ENCODE results near the gene SMIM8.
"Not testable (repeated sequence)": the region's sequence is repeated elsewhere in the genome, so short reads cannot be mapped to it uniquely, and the experiment has no call there.

Gene SMIM8

DNA sequence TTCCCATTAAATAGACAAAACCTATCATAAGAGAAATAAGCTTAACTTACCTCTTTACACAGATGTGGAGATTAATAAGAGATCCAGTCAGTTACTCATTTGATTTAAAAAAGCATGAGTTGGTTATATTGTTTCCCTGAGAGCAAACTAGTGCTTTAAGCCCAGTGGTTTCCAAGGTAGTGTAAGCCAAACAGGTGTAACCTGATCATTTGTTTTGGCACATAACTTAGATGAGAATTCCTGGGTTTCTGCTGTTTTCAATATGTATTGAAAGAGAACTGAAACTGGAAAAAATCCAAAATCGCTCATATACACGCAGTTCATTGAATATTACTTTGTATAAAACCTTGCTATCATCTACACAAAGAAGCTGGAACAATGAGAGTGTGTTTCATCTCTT, 30.5 kb upstream of the SMIM8 start:
- DNase-seq: no peak
- no peak overlapping the region for H3K4me3 ChIP-seq
- H3K9me3 ChIP-seq: no peaks in the 10 kb centered on the region
- no peaks in the 10 kb centered on the region for H3K27me3 ChIP-seq
- H3K36me3 ChIP-seq: no peaks in the 10 kb centered on the region
- H3K27ac ChIP-seq: no peak overlapping the region
- H3K4me1 ChIP-seq: no peaks in the 10 kb centered on the region
- TF ChIP-seq, protein P1, sequence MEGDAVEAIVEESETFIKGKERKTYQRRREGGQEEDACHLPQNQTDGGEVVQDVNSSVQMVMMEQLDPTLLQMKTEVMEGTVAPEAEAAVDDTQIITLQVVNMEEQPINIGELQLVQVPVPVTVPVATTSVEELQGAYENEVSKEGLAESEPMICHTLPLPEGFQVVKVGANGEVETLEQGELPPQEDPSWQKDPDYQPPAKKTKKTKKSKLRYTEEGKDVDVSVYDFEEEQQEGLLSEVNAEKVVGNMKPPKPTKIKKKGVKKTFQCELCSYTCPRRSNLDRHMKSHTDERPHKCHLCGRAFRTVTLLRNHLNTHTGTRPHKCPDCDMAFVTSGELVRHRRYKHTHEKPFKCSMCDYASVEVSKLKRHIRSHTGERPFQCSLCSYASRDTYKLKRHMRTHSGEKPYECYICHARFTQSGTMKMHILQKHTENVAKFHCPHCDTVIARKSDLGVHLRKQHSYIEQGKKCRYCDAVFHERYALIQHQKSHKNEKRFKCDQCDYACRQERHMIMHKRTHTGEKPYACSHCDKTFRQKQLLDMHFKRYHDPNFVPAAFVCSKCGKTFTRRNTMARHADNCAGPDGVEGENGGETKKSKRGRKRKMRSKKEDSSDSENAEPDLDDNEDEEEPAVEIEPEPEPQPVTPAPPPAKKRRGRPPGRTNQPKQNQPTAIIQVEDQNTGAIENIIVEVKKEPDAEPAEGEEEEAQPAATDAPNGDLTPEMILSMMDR (IDR thresholded peaks at IDR 0.05): no peak
- intact Hi-C loops (cut with DNase I; ENCODE audit: low total_unique reads): no loop called here

DNA sequence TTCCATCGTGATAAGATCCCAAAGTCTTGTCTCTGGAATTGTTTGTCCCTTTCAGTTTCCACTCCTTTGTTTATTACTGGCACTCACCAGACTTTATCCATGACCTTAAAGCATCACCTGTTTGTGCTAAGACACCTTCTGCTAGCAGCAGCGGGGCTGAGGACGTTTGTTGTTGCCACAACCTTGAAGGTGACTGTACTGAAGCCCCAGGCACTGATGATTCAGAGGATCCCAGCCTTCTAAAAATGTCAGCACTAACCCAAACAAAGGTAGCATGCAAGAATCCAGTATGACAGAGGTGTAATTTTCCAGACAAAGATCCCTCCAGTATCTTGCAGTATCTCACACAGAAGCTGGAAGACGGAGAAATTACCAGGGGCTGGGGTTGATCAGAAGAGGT, 28.9 kb upstream of the SMIM8 start:
- TF ChIP-seq, protein P1 (IDR thresholded peaks at IDR 0.05): no peak
- no peak for DNase-seq
- Histone ChIP-seq H3K27me3 (no peaks in the 10 kb centered on the region), H3K4me1 (no peaks in the 10 kb centered on the region), H3K27ac (no peak overlapping the region), H3K4me3 (no peak overlapping the region), H3K9me3 (no peaks in the 10 kb centered on the region), H3K36me3 (no peaks in the 10 kb centered on the region)
- intact Hi-C loops (cut with DNase I; ENCODE audit: low total_unique reads): no loop called here

GRCh38 chr6:87297119-87297518, 25.3 kb upstream of the SMIM8 start:
- Histone ChIP-seq H3K4me3 (no peak overlapping the region), H3K9me3 (no peaks in the 10 kb centered on the region), H3K4me1 (no peaks in the 10 kb centered on the region), H3K36me3 (no peaks in the 10 kb centered on the region), H3K27ac (no peak overlapping the region), H3K27me3 (no peaks in the 10 kb centered on the region)
- intact Hi-C loops (cut with DNase I; ENCODE audit: low total_unique reads): no loop called here
- TF ChIP-seq, protein P1 (IDR thresholded peaks at IDR 0.05): no peak
- DNase-seq: no peak

- intact Hi-C loops (cut with DNase I; ENCODE audit: low total_unique reads); H3K27ac ChIP-seq; DNase-seq; H3K4me1 ChIP-seq; H3K4me3 ChIP-seq; H3K27me3 ChIP-seq; H3K36me3 ChIP-seq; H3K9me3 ChIP-seq: not testable (repeated sequence)
These were observed 21.1 kb upstream of the SMIM8 start for GRCh38 chr6:87301277-87301676.

DNA sequence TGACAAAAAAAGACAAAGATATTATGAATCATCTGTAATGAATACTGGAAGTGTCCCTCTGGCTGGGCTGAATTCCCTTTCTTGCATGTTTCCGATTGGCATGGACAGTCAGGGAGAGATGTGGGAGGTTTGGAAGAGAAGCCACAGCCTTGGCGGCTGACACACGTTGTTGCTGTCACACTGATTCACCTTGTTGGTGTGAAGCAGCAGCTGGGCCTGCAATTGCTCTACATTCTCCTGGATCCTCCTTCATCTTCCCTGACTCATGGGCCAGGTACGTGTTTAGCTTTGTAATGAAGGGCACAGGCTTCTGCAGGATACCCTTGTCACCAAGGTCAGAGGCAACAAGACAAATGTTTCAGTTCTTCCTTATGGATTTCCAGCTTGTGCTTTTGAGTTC, 13.4 kb upstream of the SMIM8 start:
- no peaks in the 10 kb centered on the region for H3K4me1 ChIP-seq
- H3K9me3 ChIP-seq: peaks cover 0 to 5% (median 0%) of the 10 kb centered on the region in 3 donors
- no peak overlapping the region for H3K27ac ChIP-seq
- H3K27me3 ChIP-seq: no peaks in the 10 kb centered on the region
- no peaks in the 10 kb centered on the region for H3K36me3 ChIP-seq
- no peak for DNase-seq
- intact Hi-C loops (cut with DNase I; ENCODE audit: low total_unique reads): no loop called here
- TF ChIP-seq, protein P1 (IDR thresholded peaks at IDR 0.05): no peak
- H3K4me3 ChIP-seq: no peak overlapping the region

DNA sequence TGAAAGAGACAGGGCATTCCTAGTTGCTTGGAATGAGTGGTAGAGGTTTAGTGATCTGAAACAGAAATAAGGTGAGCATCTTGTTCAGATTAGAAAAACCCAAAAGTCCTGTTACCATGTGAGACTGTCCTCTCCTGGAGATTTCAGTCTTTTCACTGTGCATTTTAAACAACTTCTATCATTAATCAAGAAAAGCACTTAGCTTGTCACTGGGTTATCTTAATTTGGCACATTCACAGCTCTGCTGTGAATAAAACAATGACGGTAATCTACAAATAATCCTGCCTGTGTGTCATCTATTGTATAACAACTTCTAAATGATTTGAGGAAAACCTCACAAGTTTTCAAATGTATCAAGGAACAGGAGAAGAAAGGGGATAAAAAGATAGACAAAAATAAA, 9.5 kb upstream of the SMIM8 start:
- no peak overlapping the region for H3K27ac ChIP-seq
- H3K4me1 ChIP-seq: no peaks in the 10 kb centered on the region
- H3K36me3 ChIP-seq: no peaks in the 10 kb centered on the region
- DNase-seq: no peak
- H3K9me3 ChIP-seq: no peaks in the 10 kb centered on the region
- H3K4me3 ChIP-seq: no peak overlapping the region
- TF ChIP-seq, protein P1 (IDR thresholded peaks at IDR 0.05): no peak
- intact Hi-C loops (cut with DNase I; ENCODE audit: low total_unique reads): loop anchor here (10.0 kb wide), 1 partner anchor 162 kb away; the partner anchor contains the start of gene SLC35A1
- no peaks in the 10 kb centered on the region for H3K27me3 ChIP-seq
